ENCODE results near the gene DUOX1.

The DUOX1 gene

DNA sequence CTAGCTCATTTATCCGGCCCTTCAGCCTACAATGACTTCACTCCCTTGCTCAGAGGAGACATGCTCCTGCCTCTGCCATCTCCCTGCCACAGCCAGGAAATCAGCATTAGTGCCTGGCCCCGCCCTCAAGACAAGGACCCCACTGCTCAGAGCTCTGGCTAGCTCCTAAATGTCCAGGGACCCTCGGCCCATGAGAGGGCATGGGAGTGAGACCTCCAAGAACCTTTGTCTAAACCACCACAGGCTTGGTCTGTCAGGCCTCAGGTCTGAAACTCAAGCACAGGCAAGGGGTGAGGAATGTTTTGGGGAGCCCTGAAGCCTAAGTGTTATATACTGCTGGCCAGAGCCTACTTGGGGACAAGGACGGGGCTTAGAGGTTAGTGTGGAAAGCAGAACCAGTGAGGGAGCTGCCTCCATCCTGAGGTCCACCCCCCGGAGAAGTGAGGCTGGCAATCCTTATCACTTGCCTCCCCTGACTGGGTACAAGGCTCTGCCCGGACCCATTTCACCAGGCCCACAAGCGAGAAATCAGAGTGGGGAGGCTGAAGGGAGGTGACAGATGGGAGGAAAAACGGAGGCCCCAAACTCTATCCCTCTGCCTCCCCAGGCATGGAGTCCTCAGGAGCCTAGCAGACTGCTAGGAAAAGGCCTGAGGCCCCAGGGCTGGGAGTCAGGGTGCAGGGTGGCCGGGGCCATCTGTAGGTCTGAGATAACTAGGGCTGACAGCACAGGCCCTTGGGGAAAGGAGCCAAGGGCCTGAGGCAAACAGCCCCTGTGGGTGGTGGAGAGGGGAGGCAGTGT is 39.2 kb downstream of the DUOX1 start:
- DNase-seq (ENCODE audit: low read depth) = no peak

DNA sequence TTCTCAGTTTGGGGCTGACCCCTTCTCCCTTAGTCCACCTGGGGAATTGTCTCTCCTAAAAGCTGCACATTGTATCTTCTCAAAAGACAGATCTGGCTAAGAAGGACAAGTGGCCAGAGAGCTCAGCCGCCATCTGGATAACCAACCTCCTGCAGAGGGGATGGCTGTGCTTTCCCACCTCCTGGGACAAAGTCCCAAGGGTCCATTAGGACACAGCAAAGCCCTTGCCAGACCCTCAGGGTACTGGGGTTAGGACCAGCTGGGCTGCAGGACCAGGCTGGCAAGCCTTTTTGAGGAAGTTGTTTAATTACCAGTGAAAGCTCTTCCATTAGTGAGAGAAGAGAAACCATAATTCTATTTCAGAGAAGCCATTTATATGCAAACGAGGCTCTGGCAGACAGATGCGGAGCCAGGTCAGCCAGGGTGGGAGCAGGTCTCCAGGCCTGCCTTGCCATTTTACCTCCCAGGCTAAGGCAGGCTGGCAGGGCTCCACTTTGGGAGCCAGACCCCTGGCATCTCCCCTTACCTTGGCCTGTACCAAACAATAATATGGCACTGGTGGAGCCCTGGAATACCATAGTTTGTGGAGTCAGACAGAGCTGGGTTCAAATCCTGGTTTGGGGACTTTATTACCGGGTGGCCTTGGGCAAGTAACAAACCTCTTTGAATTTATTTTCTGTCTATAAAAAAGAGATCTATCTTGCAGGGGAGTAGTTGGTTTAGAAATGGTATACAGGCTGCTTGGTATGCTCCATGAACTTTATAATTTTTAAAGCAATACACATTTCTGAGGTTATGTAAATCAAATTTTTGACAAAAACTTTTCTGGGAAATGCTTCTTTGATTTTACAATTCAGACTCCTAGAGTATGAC is 40.0 kb downstream of the DUOX1 start:
- no peak for DNase-seq (ENCODE audit: low read depth)

DNA sequence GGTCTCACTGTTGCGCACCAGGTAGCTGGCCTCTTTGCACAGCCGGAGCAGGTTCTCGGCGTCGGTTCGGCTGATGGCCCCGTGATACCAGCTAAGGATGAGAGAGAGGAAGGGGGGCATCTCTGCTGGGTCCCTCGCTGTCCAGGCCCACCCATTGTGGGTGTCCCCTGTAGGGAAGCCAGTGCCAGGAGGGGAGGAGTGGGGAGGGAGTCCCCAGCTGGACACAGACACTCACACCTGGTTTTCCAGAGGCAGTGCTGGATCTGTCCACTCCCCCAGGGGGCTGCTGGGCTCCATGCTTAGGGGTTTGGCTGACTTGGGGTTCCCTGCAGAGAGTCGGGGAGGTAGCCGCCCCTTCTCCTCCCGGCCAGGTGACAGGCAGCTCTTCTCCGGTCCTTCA is 42.1 kb downstream of the DUOX1 start:
- DNase-seq (ENCODE audit: low read depth) = no peak

DNA sequence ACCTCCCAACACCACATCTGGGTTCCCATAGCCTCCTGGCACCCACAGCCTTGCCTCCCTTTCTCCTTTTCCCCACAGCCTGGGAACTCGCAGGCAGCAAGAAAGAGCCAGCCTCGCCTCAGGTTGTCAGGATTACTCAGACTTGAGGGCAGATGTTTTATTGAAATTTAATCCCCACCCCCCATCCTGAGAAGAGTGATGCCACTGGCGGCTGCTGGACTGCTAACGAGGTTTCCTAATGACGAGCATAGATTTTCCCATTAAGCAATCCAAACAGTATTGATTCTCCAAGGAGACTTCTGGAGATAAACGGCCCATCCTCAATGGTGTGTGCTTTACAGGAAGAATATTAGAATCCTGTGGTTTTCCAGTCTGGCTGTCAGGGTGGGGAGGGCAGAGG is 44.3 kb downstream of the DUOX1 start:
- no peak for DNase-seq (ENCODE audit: low read depth)

DNA sequence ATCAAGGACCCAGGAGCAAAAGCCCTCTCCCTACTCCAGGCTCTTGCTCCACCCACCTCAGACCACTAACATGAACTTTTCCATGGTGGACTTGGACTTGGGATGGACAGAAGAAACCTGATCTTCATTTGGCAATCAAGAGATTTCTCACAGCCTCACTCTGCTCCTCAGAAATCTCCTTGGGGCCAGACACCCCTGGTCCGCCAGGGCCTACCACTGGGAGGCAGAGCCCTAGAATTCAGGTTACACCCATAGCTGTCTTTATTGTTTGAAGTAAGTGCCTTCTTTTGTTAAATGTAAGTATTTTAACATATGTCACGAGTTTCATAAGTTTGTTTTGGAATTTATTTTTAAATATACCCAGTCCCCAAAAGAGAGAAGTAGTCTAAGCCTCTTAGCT is 44.8 kb downstream of the DUOX1 start:
- no peak for DNase-seq (ENCODE audit: low read depth)

DNA sequence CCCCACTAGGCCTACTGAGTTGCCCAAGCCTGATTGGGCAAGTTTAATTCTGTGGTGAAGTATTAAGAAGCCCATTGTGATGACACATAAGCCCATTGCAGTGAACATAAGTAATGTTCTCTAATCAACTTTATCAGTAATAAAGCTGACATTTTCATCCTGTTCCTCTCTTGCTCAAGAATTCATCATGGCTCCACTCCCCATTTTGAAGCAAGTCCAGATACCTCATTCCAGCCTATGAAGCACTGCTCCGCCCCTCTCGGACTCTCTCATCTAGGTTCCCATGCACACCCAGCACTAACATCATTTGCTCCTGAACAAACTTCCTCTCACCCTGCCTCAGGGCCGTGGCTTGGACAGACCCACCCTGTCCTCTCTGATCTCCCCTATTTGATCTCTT is 47.5 kb downstream of the DUOX1 start:
- no peak for DNase-seq (ENCODE audit: low read depth)

DNA sequence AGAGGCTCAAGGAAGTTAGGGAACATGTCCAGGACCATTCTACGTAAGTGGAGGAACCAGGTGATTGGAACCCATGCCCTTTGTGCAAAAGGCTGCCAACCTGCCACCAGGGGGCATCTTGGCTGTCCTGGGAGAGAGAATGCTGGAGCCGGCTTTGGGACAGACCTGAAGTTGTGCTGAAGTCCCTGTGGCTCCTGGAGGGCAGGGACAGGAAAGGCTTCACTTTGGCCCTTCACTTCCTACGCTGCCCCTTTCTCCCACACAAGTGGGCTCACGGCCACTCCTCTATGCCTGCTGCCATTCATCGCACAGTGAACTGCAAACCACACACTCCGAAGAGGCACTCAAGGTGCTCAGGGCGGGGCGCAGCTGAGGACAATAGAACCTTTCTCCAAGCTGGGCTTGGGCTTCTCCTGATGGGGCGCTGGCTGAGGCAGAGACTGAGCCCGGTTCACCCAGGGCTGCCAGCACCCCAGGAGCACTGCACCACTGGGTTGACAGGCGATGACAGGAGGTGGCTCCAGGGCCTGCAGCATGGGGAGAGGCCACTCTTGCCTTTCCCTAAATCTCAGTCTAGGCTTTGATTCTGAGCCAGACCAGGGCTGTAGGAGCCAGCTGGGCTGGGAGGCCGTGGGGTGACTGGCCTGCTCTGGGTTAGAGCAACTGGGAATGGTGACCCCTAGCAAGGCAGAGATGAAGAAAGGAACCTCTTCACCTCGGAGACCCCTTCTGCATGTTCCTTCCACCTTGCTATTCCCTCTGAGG is 49.6 kb downstream of the DUOX1 start:
- peak; percentile 31 for DNase-seq (ENCODE audit: low read depth)

DNA sequence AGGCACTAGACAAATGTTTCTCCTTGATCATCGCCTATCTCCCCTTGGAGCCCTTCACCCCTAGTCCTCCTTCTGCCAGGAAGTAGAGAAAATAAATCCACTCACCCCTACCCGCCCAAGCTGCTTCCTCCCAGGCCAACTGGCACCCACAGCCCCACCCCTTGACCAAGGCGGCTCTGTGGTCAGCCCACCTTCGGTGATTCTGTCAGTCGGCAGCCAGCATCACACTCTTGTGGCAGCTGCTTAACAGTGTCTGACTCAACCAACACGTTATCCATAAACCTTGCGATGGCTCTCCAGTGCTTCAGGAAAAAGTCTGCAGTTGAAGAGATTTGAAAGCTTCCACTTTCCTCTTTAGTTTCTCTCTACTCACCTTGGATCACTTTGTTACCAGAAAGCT is 50.4 kb downstream of the DUOX1 start:
- no peak for DNase-seq (ENCODE audit: low read depth)

DNA sequence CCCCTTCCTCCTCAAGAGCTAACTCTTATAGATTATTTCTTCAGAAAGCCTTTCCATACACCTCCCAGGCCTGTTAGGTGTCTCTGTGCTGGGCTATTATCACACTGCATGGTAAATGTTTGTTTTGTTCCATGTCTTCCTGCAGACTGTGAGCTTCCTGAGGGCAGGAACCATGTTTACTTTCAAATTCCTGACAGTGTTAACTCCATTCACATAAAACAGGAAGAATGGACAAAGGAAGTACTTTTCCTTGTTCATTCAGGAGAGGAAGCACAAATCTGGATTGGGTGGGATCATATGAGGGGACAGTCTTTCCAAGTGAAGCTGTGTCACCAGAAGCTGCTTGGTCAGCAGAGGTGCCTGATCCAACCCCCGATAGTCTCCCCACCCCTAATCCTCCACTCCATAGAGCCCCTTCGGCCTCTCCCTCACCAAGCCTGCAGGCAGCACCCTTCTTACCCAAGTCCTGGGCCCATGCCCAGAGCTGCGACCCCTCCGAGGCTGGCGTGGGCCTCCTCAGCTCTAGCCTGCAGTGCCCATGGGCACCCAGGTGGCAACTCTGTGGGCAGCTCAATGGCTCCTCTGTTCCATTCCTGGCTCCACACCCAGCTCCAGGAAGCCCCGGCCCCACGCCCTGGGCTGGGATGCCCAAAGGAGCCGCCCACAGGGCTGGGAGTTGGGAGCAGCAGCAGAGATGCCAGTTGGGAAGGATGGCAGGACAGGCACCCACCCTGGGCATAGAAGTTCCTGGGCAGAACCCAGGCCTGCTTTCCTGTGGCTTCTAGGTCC is 51.0 kb downstream of the DUOX1 start:
- no peak for DNase-seq (ENCODE audit: low read depth)

DNA sequence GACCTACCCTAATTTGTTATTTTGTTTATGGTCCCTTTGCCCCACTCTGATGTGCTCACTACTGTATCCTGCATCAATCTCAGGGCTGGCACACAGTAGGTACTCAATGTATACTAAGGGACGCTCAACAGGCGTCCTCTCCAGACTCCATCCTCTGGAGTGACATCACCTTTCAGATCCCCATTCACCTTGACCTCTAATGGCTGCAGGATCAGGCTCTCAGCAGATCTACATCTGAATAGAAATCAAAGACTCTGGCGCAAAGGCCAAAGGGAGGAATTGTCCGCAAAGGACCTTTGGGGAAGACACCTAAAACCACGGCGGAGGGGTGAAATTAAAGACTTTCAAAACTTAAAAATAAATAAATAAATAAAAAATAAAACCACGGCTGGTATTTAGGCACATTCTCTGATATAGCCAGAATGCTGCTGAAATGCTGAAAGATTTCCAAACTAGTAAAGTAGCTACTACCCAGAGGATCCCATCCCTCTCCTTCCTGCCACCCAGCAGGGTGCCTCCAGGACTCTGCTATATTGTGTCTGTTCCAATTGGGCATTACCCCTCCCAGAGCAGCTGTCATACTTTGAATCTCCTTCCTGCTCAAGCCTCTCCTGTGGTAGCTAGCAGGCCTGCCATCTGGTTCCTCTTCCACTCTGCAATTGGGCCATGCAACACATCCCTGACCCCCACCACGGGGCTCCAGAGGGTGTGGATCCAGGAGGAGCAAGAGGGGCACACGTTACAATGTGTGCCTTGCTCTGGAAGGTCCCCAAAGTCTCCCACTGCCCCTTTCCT is 51.9 kb downstream of the DUOX1 start:
- DNase-seq (ENCODE audit: low read depth) = no peak

DNA sequence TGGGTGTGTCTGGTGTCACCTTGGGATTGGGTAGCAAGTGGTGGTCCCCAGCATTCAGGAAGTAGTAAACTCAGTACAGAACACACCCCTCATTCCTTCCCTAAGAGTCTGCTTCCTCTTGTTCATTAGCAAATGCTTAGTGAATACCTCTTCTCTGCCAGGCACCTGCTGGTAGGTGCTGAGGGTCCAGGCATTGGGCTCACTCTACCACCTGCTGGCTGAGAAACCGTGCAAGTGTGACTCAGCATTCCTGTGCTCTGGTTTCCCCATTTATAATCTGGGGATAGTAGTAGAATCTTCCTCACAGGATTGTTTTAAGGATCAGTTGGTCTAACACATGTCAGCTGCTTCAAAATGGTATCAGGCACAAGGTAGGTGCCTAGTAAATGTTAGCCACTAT is 53.2 kb downstream of the DUOX1 start:
- DNase-seq (ENCODE audit: low read depth) = no peak

DNA sequence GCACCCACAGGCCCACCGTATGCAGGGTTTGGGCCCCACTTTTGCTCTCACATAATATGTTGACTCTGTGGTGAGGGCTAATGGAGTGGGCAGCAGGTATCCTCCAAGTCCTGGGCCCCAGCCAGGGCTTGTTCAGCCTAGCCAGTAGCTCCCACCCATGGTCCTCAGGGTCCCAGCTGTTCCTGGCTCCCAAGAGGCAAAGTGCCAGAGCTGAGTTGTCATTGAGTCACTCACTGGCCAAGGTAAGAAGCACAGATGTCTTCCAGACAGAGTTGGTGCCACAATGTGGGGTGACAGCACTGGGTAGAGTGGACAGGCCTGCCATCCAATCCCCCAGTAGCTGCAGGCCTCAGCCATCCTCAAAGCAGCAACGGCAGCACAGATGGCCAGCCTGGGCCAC is 53.7 kb downstream of the DUOX1 start:
- DNase-seq (ENCODE audit: low read depth) = no peak

DNA sequence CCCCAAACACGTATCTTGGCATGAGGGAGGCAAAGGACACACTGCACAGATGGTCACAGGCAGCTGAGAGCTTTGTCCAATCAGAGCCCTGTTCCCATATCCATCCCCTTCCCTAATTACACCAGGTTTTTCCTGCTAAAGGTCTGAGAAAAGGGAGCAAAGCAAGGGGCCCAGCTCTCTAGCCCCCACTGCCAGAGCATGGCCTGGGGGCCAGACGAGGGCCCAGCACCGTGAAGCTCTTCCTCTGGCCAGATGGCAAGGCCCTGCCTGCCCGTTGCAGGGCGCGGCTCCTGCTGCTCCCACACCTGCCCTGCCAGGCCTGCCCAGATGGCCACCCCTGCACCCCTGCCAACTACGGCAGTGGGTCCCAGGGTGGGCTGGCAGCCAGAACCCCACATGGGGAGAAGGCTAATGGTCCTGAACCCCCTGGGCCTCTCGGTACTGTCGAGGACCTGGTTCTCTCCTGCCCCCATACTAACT is 54.8 kb downstream of the DUOX1 start:
- no peak for DNase-seq (ENCODE audit: low read depth)

DNA sequence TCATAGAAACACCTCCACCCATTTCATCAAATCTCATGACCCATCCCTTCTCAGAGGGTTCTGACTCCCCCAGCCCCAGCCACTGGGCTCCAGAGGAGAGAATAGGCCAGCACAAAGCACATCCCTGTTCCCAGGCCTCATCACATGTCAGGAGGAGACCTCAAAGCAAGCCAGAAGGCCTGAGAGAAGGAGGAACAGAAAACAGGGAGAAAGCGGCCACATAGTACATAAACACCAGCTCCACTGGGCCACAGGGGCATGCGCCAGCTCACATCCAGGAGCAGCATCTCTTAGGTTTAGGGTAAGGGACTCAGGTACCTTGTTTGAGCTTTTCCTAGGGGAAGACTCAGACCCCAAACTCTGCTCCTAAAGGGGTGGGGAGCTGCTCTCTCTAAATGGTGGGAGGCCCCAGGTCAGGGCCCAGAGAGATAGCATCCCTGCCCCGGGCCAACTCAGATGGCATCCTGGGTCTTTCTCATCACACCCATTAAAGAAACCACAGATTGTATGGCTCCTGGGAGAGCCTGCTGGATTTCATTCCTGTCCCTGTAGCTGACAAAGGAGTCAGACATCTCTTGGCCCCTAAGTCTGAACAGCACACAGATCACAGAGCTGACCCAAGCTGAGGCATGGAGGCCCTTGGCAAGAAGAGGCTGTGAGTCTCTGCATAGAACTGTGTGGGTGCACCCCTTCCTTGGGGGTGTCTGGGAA is 55.4 kb downstream of the DUOX1 start:
- DNase-seq (ENCODE audit: low read depth) = no peak

DNA sequence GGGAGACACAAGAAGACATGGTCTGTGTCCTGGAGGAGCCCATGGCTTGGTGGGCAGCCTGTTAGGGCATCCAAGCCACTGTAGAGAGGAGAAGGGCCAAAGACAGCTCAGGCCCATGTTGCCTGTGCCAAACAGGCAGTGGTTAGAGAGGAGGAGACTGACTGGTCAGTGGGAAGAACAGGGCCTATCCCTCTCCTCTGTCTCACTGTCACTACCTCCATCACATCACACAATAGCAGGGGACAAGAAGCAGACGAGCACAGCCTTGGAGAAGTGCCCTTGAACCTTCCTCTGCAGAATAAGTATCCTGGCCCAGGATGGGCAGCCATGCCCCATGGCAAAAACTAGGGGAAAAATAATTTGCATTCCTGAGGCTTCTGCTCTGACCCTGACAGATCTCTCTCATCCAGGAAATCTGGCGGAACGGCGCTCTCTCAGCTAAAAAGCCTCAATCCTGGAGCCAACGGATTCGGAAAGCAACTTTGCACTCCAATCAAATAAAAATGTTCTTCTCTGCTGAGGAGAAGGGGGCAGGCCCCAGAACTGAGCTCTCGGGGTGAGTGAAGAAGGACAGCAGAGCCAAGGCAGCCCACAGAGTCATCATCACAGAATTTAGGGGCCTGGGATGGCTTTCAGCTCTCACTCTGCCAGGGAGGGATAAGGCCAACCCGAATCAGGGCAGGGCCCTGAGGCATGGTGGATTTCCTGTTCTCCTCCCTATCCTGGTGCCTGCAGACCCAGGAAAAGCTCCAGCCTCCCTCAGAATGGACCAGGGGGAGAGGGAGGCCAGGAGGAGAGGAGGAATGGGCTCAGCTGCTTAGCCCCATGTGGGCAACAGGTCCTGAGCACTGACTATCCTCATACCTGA is 56.3 kb downstream of the DUOX1 start:
- DNase-seq (ENCODE audit: low read depth) = no peak

DNA sequence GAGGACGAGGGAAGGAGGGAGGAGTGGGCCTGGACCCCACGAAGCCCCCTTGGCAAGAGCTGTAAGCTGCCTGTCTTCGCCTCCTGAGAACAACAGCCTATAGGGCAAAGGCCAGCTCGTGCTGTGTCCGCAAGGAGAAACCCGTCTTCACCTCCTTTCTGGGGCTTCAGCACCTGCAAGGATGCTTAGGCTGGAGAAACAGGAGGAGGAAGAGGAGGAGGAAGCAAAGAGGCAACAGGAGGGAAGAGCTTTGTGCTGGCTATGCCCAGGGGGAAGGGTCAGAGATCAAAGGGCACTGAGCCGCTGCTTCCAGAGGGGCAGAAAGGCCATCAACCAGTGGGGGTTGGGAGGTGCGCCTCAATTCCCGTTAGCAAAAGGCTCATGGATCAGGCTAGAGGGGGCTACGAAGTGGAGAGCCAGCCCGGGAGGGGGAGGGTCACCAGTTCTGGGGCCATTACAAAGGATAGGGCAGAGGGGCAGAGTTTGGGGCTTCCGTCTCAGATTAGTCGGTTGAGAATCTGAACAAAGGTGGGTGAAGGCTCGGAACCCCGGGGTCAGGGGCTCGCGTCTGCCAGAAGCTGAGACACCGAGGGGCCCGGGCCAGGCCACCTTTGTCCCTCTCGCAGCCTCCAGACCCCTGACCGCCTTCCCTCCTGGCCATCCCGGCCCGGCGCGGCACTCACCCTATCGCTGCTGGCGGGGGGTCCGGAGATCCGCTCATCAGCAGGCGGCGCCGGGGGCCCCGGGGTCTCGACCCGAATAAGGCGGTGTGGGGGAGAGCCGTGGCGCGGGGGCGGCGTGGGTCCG is 57.2 kb downstream of the DUOX1 start:
- no peak for DNase-seq (ENCODE audit: low read depth)

DNA sequence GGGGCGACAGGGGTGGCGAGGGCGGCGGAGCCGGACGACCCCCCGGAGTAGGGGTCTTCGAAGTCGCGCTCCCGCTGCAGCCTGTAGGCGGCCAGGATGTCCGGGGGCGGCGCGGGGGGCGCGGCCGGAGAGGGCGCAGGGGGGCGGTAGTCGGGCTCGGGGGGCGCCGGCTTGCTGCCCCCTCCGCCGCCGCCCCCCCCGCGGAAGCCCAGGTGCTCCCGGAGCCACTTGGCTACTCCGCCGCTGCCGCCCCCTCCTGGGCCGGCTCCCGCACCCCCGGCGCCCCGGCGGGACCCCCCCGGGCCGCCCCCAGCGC is 57.7 kb downstream of the DUOX1 start:
- no peak for DNase-seq (ENCODE audit: low read depth)
